Posterior vena cava (tissue), 2 donors: ENCODE results near the gene SLC25A52. TPM values are rescaled to one million over a fixed set of nuclear protein-coding genes. Genes with fewer than 3 reads are reported as not detected.
"Not testable (repeated sequence)": the region's sequence is repeated elsewhere in the genome, so short reads cannot be mapped to it uniquely, and the experiment has no call there.

Experiments
- DNase-seq: peaks from one replicate; pipeline ENCODE4 v3.0.0-alpha.2; 2020; ENCODE audit warnings: low spot score
- intact Hi-C, 2 donors: fragments of 100-400 bp; cut with DNase I; formaldehyde crosslinking; loops; one replicate each; pipeline versions ENCODE4 v1.14.1 to v1.14.2; 2022 to 2023
- total RNA-seq, 2 donors: library from RNA; stranded (reverse); fragmentation: NEBNext Ultra II Directional; extraction: Animal tissue kit (Norgen Biotek cat#: 25700); gene quantifications; one replicate each; pipeline ENCODE4 v1.2.1, GENCODE V29; 2021
- donor health status: DM: yes; HTN: yes; CAD: no.
- donor health status: DM: yes; HTN: yes; CAD: no.

SLC25A52 gene
- total RNA-seq, 2 donors from 2014 or later, result 0.56 TPM; not detected in 1

DNA sequence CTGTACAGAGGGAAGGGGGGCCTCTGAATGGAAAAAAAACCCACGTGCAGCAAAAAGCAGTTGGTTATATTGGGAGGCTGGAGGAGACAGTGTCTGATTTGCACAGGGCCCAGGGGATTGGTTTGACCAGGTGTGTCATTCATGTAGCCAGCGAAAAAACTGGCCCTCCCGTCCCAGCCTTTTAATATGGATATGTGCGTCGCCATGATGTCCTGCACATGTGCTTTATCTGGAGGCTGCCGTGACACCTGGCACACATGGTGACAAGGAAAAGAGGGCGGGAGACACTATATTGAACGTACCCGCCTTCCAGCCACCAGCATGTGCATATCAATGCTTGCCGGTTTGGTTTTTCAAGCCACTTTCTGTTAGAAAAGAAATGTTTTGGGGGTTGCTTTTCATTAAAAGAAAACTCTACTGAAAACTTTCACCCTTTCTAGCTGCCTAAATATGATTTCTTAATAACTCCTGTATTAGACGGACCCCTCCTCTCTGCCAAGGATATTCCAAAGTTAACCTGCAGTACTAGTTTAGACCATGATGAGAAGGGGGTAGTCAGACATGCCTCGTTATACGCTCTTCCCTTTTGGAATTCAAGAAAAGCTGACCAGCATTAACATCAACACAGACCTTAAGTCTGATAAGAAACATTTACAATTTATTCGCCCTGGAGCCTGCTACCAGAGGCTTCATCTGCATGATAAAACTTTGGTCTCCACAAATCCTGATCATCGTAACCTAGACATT lies 16.2 kb downstream of the SLC25A52 start:
- DNase-seq, result no peak
- intact Hi-C loops, result no loop called here

DNA sequence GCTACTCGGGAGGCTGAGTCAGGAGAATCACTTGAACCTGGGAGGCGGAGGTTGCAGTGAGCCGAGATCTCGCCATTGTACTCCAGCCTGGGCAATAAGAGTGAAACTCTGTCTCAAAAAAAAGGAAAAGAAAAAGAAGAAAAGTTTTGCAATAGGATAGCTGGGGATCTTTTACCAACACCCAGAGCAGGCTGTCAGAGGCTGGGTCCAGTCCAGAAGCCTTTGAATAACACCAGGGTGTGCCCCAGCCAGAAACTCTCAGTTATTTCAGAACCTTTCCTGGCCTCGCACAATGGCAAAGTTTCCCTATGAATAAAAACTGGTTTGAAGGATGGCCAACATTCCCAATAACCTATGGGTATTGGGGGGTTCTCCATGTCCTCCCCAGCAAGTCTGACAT lies 17.1 kb downstream of the SLC25A52 start:
- intact Hi-C loops, DNase-seq: not testable (repeated sequence)

- no peak for DNase-seq
- intact Hi-C loops, result no loop called here
Measured at GRCh38 chr18:31741097-31741735, 19.5 kb downstream of the SLC25A52 start.

- intact Hi-C loops, result no loop called here
- DNase-seq, result no peak
Measured at GRCh38 chr18:31740180-31740579, 20.5 kb downstream of the SLC25A52 start.

GRCh38 chr18:31739651-31740050 lies 21.0 kb downstream of the SLC25A52 start:
- intact Hi-C loops, result no loop called here

GRCh38 chr18:31738460-31739407 lies 21.9 kb downstream of the SLC25A52 start:
- intact Hi-C loops, result no loop called here
- no peak for DNase-seq

More at GRCh38 chr18:31739651-31740050, 21.0 kb downstream of the SLC25A52 start:
- DNase-seq, result no peak

DNA sequence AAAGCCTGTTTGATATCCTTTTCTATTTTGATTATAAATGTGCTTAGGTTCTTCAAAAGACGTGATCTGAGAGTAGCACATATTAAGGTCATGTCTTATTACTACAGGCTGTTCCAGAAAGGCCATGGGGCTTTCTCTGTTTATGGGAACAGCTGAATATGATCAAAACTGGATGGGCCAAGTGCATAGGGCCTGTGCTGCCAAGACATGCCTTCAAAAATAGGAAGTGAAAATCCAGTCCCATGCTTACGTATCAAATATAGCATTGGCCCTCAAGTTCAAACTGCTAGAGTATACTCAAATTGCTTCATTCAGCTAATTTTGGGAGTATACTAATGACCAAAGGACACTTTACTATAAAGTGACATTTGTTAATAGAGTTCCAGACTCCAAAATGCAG lies 24.1 kb downstream of the SLC25A52 start:
- intact Hi-C loops, result no loop called here
- DNase-seq, result no peak

DNA sequence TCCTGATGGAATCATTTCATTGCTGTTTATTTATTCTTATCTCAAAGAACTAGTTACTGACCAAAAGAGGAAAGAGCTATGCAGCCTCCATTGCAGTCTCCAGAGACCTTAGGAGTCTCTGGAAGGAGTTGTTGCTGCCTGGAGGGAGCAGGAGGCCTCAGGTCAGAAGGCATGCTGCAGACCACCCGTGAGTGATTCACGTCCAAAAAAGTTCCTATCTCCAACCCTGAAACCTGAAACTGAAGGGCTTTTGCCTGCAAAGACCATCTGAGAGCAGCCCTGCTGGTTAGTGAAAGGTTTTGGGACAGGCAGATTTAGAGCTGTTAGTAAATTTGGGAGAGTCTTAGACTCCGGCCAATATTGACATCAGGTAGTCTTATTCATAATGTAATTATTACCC lies 29.1 kb downstream of the SLC25A52 start:
- DNase-seq, result no peak
- intact Hi-C loops, result no loop called here

- DNase-seq, result not testable (repeated sequence)
- intact Hi-C loops, result loop anchor here in 1 of 2 donors (10.0 kb wide), 1 partner anchor 174 kb away; no protein-coding TSS in a partner anchor
Measured at GRCh38 chr18:31729196-31729595, 31.5 kb downstream of the SLC25A52 start.

GRCh38 chr18:31723990-31724711 lies 36.5 kb downstream of the SLC25A52 start:
- peak; percentile 80 for DNase-seq
- intact Hi-C loops, result loop anchor here in 1 of 2 donors (10.0 kb wide), 1 partner anchor 169 kb away; no protein-coding TSS in a partner anchor

DNA sequence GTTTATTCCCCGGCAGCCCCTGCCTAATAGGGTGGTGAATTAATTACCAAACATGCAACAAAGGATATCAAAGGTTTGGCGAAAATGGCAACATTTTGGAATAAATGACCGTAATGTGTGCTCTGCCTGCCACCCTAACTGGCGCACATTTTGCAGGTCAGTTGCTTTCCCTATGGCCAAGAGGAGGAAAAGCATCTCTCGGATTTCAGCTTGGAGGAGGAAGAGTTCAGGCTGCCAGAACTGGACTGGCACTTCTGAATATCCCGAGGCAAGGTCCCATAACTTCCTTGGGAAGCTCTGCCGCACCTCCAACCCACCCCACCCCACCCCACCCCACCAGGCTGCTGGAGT lies 37.1 kb downstream of the SLC25A52 start:
- DNase-seq, result no peak
- intact Hi-C loops, result loop anchor here in 1 of 2 donors (10.0 kb wide), 1 partner anchor 169 kb away; no protein-coding TSS in a partner anchor

- intact Hi-C loops, result loop anchor here in 1 of 2 donors (10.0 kb wide), 1 partner anchor 168 kb away; no protein-coding TSS in a partner anchor
- DNase-seq, result peak; percentile 84
Measured at GRCh38 chr18:31722369-31722957, 38.2 kb downstream of the SLC25A52 start.

- intact Hi-C loops, result loop anchor here in 1 of 2 donors (10.0 kb wide), 1 partner anchor 167 kb away; no protein-coding TSS in a partner anchor
- no peak for DNase-seq
Measured at GRCh38 chr18:31721601-31722000, 39.1 kb downstream of the SLC25A52 start.

GRCh38 chr18:31720867-31721266 lies 39.8 kb downstream of the SLC25A52 start:
- no peak for DNase-seq
- intact Hi-C loops, result loop anchor here in 1 of 2 donors (10.0 kb wide), 1 partner anchor 166 kb away; no protein-coding TSS in a partner anchor

DNA sequence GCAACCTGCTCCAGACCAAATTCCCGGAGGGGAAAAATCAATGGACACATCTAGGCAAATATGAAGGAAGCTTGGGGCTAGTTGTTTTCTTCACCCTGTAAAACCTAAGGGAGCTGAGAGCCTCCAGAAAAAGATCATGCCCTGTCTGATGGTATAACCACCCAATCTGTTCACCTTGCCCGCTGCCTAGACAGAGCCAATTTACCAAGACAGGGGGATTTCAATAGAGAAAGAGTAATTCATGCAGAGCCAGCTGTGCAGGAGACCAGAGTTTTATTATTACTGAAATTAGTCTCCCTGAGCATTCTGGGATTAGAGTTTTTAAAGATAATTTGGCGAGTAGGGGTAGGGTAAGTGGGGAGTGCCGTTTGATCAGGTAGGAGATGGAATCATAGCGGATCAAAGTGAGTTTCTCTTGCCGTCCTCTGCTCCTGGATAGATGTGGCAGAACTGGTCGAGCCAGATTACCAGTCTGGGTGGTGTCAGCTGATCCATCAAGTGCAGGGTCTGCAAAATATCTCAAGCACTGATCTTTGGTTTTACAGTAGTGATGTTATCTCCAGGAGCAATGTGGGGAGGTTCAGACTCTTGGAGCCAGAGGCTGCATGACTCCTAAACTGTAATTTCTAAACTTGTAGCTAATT lies 41.2 kb downstream of the SLC25A52 start:
- intact Hi-C loops, result loop anchor here in 1 of 2 donors (10.0 kb wide), 1 partner anchor 165 kb away; no protein-coding TSS in a partner anchor
- DNase-seq, result no peak

DNA sequence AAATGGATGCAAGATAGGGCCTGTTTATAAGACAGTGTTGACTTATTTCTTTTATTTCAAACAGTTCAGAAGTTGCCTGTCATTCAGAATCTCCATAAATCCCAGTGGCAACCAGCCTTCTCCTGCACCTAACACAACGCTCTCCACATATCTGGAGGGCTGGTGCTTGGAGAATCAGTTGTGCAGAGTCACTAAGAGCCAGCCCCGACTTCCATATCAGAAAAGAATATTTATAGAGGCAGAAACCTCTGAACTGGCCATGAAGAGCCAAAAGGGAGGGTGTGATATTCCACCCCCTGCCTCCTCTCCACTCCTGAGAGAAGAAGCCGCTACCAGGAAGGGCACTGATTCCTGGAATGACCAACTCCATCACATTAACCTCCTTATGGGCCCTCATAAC lies 42.3 kb downstream of the SLC25A52 start:
- DNase-seq, result no peak
- intact Hi-C loops, result no loop called here

DNA sequence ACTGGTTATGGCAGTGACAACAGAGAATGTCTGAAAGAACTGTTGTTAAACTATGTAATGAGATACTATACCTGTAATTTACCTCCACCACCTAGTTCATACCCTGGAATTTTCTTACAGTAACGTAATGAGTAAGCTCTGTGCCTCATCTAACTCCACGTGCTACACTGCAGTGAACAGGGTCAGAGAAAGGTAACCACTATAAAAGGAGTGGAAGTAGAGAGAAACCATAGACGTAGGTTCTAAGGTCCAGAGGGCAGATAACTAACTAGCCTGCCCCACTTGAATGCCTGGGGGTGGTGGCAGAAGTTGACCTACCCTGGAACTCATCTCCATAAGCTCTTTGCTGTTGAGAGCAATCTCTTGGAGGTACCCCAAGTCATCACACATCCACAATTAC lies 44.3 kb downstream of the SLC25A52 start:
- intact Hi-C loops, result no loop called here
- DNase-seq, result no peak
